Right lobe of liver (tissue), 6 donors: ENCODE measurements around the gene TRAF3. TPM values are rescaled to one million over a fixed set of nuclear protein-coding genes. Genes with fewer than 3 reads are reported as not detected.

ENCODE experiments used
- ATAC-seq, 4 donors: fragments of 200-7000 bp; cut with Tn5 transposase; one replicate each; pipeline ENCODE4 v1.9.1; 2020; ENCODE audit warnings: mild to moderate bottlenecking in 4 of 4, moderate library complexity in 4 of 4
- DNase-seq, 3 donors: peaks; one replicate each; pipeline ENCODE4 v3.0.0-alpha.2; 2020
- H3K27ac ChIP-seq, 3 donors: fragments of 200-600 bp; one replicate each; pipeline ENCODE4 v1.8.0; 2022
- H3K27me3 ChIP-seq, 2 donors: fragments of 200-600 bp; one replicate each; pipeline ENCODE4 v1.8.0; 2022
- H3K36me3 ChIP-seq, 4 donors: fragments of 200-600 bp; sonication (generic) in 1 of 4; one replicate each; pipeline versions ENCODE4 v1.5.1 to v1.8.0; 2017 to 2022; ENCODE audit warnings: control low read depth in 1 of 4
- H3K4me1 ChIP-seq, 4 donors: fragments of 200-600 bp; sonication (generic) in 1 of 4; one replicate each; pipeline versions ENCODE4 v1.5.1 to v1.8.0; 2017 to 2022; ENCODE audit warnings: control low read depth in 1 of 4
- H3K4me3 ChIP-seq, 3 donors: fragments of 200-600 bp; one replicate each; pipeline ENCODE4 v1.8.0; 2022
- H3K9me3 ChIP-seq, 4 donors: fragments of 200-600 bp; sonication (generic) in 1 of 4; one replicate each; pipeline versions ENCODE4 v1.5.1 to v1.8.0; 2017 to 2022; ENCODE audit warnings: control low read depth in 1 of 4
- POLR2A ChIP-seq: fragments of 450-650 bp; IDR thresholded peaks from one replicate; pipeline ENCODE4 v1.6.1; 2017; ENCODE audit warnings: antibody characterized with exemption, mild to moderate bottlenecking
- WGBS: methylation state at CpG from one replicate; pipeline ENCODE4 v1.1.6; 2018; ENCODE audit warnings: low coverage, low lambda C conversion rate; ENCODE audit not compliant: insufficient coverage; ENCODE audit errors: missing lambda C conversion rate; 5-methylcytosine and 5-hydroxymethylcytosine counted together
- intact Hi-C, 2 donors: fragments of 100-400 bp; cut with DNase I; formaldehyde crosslinking; loops; one replicate each; pipeline versions ENCODE4 v1.11.2 to v1.14.1; 2022
- small RNA-seq, 2 experiments: library from RNA; depleted of rRNA; stranded (forward); fragments of <200 nt; gene quantifications; one replicate each; pipeline ENCODE3, GENCODE V24; 2016
- total RNA-seq, 6 experiments: library from RNA; depleted of rRNA in 2 of 6; stranded (reverse); fragments of >200 nt in 2 of 6; fragmentation: NEBNext Ultra II Directional in 3 of 6; extraction: Animal tissue kit (Norgen Biotek cat#: 25700) in 3 of 6; gene quantifications; one replicate each; pipeline versions ENCODE4 v1.1.0 to v1.2.4, GENCODE V29; 2016 to 2023
- TF ChIP-seq, protein P1 (sequence below), 4 donors: fragments of 200-600 bp in 3 of 4; fragments of 450-650 bp in 1 of 4; IDR thresholded peaks; one replicate each; pipeline versions ENCODE4 v1.5.1 to v1.8.0; 2016 to 2022; ENCODE audit warnings: antibody characterized with exemption in 4 of 4, mild to moderate bottlenecking in 2 of 4
- donor health status: DM: no; HTN: yes; CAD: no.
- donor health status: DM: no; HTN: no; CAD: no.
- donor health status: DM: no; HTN: no; CAD: no.
- donor health status: DM: no; HTN: yes; CAD: no.
- donor health status: DM: no; HTN: yes; CAD: no.

The TRAF3 gene
- total RNA-seq, 6 experiments from 2014 or later = 5.6 to 10.5 (median 8.3) TPM

DNA sequence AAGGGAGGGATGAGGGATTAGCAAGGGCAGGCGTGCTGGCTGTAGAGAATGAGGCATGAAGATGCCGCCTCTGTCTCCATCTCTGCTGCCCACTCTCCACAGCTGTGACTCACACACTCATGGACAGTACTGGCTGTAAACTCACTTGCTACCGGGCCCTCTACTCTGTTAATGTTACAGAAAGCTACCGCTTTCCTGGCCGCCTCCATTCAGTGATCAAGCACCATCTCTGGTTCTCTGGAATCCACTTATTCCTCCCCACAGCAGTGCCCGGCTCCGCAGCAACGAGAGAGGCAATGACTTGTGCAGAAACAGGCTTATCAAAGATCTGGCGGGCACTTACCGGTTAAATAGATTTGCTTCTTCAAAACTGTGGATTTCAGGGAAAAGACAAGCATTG, 180.0 kb downstream of the TRAF3 start:
- intact Hi-C loops = no loop called here
- no peaks in the 10 kb centered on the region for H3K4me1 ChIP-seq
- no peak for TF ChIP-seq POLR2A
- TF ChIP-seq, protein P1, sequence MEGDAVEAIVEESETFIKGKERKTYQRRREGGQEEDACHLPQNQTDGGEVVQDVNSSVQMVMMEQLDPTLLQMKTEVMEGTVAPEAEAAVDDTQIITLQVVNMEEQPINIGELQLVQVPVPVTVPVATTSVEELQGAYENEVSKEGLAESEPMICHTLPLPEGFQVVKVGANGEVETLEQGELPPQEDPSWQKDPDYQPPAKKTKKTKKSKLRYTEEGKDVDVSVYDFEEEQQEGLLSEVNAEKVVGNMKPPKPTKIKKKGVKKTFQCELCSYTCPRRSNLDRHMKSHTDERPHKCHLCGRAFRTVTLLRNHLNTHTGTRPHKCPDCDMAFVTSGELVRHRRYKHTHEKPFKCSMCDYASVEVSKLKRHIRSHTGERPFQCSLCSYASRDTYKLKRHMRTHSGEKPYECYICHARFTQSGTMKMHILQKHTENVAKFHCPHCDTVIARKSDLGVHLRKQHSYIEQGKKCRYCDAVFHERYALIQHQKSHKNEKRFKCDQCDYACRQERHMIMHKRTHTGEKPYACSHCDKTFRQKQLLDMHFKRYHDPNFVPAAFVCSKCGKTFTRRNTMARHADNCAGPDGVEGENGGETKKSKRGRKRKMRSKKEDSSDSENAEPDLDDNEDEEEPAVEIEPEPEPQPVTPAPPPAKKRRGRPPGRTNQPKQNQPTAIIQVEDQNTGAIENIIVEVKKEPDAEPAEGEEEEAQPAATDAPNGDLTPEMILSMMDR (IDR thresholded peaks at IDR 0.05) = no peak
- DNase-seq (no peak), ATAC-seq (no peak)
- H3K4me3 ChIP-seq = no peak overlapping the region
- no peaks in the 10 kb centered on the region for H3K9me3 ChIP-seq
- WGBS = 92% methylated on average over 7 of the region's 10 CpGs
- no peaks in the 10 kb centered on the region for H3K27me3 ChIP-seq
- H3K27ac ChIP-seq = no peak overlapping the region
- H3K36me3 ChIP-seq = peaks cover 3 to 83% (median 41%) of the 10 kb centered on the region in 4 donors

DNA sequence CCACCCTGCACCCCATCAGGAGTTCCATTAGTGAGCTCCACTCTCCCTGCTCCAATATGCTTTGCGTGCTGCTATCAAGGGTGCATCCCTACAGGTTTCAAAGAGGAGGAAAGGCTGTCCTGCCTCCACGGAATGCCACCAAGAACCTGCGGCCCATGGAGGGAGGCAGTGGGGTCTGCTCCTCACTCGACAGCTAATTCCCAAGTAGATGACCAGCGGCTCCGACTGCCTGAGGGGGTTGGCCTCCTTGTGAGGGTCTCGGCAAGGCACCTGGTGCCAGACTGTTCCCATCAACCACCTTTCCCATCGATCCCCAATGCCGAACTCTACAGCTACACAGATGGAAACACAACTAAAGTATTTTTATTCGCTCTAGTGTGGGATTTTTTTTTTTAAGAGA, 181.2 kb downstream of the TRAF3 start:
- intact Hi-C loops = no loop called here
- DNase-seq (no peak), ATAC-seq (no peak)
- 80% methylated on average over 1 of the region's 10 CpGs for WGBS
- H3K27ac ChIP-seq = no peak overlapping the region
- H3K4me1 ChIP-seq = no peaks in the 10 kb centered on the region
- H3K27me3 ChIP-seq = no peaks in the 10 kb centered on the region
- H3K36me3 ChIP-seq = peaks cover 3 to 83% (median 39%) of the 10 kb centered on the region in 4 donors
- TF ChIP-seq POLR2A = no peak
- TF ChIP-seq, protein P1 (IDR thresholded peaks at IDR 0.05) = no peak
- H3K9me3 ChIP-seq = no peaks in the 10 kb centered on the region
- H3K4me3 ChIP-seq = no peak overlapping the region

Small RNA genes lying within 50 kb of the gene (small RNA-seq; reads per million reads assigned to genes)
- 0 reads per million in 2 experiments for gene RNU6-1316P

Other genes with a start within 250 kb of the TRAF3 start
- 10 to 100 TPM in 2 of 6 experiments, 1 to 10 TPM in 4; 7.5 to 14.1 (median 8.7) TPM for gene RCOR1, start 184.8 kb upstream of the TRAF3 start, total RNA-seq
- gene AMN, start 145.2 kb downstream of the TRAF3 start, total RNA-seq = 10 to 100 TPM in 5 of 6 experiments, 1 to 10 TPM in 1; 7.1 to 69.1 (median 28.6) TPM